Middle frontal gyrus (tissue), 1 donor: ENCODE measurements around the gene MID1.
"Not testable (repeated sequence)": the region's sequence is repeated elsewhere in the genome, so short reads cannot be mapped to it uniquely, and the experiment has no call there.

Source experiments
- DNase-seq: peaks from one replicate; pipeline ENCODE4 v3.0.0-alpha.2; 2015; ENCODE audit warnings: low spot score; ENCODE audit errors: extremely low spot score

Gene MID1

DNA sequence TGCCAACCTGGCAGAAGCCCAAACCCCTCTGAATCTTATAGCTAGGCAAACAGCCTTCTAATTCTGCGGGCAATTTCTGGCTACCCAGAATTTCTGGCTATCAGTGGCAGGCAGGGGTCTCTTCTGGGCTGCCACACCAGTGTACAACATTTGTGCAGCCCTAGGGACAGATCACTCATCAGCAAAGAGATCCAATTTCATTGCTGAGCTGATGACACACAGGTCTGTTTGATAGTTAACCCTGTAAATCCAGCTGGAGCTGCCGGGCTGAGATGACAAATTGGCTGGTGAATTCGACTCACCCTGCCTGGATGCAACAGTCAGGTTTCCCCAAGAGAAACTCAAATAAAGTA, 2.4 kb downstream of the MID1 start:
- DNase-seq = no peak

DNA sequence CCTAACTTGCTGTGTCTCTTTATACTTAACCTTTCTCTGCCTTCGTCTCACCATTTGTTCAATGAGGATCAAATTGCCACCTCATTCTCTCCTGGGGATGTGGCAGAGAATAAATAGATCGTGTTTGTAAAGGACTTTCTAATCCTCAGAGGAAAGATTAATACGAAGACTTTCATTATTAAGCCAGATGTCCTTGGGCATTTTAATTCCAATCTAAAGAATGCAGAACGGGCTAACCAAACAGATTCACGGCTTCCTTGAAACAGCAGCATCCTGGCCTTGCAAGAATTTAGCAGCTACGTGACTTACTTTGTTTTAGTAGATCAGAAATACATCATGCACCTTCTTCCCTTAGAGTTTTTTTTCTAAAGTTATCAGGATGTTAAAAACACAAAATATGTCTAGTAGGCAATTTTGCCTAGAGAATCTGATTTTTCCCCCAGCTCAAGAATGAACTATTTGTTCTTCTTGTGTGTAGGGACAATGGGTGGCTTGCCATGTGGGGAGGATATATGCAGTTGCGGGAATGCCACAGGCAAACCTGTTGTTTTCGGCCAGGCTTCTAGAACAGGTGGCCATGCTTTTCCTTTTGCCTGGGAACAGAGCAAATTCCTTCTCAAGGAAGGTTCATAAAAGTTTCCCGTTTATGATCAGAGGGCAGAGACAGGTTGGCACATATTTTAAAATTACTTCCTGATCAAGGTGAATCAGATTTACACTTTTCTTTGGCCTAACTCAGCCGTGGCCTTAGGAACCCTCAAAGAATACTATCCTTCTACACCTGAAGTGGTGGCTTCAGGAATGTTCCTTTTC, 3.0 kb downstream of the MID1 start:
- no peak for DNase-seq

DNA sequence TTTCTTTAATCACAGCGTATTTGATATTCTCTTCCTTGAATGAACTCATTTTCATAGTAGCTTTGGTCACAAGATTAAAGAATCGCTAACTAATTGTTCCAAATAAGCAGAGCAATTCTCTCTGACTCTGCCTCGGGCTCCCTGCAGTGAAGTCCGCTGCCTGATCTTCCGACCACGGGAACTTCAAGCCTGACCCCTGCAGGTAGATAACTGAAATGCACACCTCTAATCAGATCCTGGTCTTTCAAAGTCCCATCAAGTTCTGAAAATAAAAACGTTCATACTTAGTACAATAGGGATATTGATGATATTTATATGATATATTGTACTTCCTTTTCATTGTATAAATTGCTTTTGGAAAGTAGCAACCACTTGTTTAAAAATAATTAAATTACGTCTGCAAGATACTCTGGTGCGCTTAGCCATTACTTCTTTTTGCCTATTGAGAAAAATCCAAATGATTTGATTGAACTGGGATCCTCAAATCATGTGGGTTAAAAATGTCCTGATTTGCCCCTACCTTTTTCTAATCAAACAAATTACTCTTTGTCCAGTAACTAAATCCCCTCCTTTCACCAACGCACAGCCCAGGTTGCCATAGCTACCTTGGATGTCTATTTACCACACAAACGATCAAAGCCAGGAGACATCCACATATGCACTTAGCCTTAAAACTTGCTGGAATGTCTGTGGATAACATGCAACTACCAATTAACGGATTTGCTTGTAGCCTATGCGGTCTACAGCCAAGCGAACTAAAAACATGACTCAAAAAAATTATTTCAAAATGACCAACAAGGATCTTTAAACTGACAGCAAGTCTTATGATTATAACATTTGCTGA, 4.2 kb downstream of the MID1 start:
- no peak for DNase-seq

DNA sequence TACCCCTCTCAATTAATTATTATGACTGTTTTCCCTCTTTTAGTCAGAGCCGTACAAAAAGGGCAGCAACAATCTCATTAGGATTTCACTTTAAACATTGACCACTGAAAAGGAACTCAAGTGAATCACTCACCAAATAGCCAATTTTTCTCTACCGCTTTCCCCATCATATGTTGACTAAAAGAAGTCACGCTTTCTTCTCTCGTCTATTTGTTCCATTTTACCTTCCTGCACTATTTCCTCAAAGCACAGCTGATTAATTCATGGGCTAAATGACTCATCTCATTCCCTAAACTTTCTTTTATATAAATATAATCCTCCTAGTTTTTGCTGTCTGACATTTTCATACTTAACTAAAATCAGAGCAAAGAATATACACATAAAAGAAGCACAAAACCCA, 8.2 kb downstream of the MID1 start:
- no peak for DNase-seq

DNA sequence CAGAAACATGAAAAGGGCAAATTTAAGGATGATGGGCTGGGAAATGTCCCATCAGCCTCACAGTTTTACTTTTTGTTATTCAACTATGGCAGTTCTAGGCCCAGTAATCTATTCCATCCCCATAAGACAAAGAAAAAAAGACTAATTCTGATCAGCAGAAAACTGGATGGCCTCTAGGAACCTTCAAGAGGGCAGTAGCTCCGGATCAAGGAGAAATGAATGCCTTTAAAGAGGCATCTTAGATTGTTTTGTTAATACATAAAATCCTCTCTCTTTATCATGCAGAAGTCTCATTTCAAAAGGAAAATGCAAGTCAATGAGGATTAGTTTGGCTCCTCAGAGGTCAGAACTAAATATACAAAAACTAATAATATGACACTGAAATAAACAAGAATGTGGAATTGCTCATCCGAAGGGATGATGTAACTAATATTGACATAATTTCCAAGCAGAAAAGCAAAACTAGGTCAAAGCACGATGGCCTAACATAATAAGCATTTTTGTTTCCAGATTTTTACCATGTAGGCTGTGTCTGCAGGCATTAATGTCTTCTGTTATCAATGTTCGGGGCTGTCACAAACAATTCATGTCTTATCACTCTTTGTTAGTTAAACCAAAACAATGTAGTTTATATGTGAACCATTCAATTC, 8.8 kb downstream of the MID1 start:
- DNase-seq = no peak

DNA sequence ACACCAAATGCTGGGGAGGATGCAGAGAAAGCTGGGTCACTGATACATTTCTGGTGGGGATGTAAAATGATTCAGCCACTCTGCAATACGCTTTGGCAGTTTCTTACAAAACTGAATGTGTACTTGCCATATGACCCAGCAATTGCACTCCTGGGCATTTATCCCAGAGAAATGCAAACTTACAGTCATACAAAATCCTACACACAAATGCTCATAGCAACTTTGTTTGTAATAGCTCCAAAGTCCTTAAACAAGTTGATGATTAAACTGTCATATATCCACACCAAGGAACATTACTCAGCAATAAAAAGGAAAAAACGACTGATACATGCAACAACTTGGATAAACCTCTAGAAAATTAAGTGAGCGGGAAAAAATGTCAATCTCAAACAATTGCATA, 12.3 kb downstream of the MID1 start:
- no peak for DNase-seq

DNA sequence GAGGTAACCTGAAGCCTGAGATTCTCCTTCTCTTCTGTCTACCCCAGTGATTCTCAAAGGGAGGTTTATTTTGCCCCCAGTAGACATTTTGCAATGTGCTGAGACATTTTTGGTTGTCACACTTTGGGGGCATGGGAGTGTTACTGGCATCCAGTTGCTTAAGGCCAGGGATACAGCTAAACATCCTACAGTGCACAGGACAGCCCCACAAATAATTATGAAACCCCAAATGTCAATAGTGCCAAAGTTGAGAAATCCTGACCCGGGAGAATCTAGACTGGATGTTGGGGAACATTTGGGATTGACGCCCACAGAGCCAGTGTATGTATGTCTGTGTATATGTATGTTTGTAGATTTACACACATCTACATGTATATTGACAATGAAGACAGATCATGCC, 13.2 kb downstream of the MID1 start:
- no peak for DNase-seq

DNA sequence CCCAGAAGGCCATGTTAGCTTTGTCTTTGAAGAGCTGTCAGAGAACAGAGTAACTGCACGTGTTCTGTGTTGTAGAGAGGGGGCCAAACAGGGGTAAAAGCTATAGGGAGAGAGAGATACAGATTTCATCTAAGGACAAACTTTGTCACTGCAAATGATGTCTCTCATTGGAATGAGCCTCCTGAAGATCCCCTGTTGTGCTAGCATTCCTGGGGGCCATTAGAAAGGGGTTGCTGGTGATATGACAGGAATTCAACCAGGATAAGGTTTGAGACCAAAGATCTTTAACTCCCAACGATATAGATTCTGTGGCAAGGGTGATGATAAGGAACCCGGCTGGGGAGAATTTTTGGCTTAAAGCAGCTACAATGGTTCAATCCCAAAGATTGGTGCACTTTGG, 16.8 kb downstream of the MID1 start:
- no peak for DNase-seq

DNA sequence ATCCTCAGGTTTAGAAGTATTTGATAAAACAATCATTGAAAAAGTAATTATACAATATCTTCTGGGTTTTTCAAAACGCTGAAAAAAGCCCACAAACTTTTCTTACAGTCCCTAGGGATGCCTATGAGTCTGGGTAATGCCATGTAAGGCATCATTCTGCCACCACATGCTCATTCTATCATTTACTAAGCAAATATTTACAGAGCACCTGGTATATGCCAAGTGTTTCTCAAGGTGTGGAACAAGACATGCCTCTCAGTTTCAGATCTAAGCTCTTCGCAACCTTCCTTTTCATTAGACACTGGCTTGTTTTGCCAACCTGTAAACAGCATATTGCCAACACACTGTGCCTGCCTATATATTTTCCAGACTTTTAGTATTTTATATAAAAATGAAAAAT, 17.7 kb downstream of the MID1 start:
- DNase-seq = no peak

DNA sequence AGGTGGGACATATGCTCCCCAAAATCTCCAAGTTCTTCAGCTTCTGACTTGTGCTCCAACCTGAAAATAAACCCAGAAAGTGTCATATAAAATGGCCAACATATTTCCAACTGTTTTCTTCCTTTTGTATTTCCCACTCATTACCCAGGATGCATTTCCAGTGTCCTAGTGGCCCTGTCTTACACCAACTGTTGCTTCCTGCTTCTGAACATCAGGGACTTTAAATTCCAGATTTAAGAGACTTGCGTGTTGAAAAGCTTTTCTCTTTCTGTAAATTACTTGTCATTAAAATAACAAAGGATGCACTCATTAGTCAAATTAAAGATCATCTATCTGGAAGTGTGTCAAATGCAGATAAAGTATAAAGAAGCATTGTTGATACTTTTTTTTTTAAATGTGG, 19.9 kb downstream of the MID1 start:
- no peak for DNase-seq

DNA sequence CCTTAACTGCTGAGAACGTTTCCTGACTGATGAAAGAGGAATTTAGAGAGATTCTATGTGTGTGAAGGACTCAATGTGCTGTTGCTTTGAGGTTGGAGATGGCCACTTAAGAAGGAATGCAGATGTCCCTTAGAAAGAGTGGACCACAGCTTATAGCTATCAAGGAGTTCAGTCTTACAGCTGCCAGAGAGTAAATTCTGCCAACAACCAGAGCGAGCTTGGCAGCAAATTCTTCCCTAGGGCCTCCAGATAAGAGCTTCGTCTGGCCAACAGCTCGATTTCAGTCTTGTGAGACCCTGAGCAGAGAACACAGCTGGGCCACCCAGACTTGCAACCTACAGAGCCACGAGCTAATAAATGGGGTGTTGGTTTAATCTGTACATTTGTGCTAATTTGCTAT, 21.8 kb downstream of the MID1 start:
- no peak for DNase-seq

DNA sequence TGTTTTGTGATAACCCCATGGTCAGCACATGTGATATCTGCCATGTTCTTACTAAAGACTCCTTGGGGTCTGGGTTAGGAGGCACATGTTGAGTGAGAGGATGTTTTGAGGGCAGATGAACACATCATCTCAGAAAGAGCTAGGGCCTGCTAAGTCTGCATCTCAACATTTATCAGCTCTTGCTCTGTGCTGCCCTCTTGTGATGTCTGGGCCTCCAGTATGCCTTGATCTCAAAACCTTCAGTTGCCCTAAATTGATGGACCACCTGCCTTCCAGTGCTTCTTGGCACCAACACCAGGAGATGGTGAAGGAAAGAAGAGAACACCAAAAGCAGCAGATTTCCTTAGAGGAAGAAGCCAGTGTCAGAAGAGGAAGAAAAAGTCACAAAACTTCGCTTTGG, 22.5 kb downstream of the MID1 start:
- DNase-seq = no peak

DNA sequence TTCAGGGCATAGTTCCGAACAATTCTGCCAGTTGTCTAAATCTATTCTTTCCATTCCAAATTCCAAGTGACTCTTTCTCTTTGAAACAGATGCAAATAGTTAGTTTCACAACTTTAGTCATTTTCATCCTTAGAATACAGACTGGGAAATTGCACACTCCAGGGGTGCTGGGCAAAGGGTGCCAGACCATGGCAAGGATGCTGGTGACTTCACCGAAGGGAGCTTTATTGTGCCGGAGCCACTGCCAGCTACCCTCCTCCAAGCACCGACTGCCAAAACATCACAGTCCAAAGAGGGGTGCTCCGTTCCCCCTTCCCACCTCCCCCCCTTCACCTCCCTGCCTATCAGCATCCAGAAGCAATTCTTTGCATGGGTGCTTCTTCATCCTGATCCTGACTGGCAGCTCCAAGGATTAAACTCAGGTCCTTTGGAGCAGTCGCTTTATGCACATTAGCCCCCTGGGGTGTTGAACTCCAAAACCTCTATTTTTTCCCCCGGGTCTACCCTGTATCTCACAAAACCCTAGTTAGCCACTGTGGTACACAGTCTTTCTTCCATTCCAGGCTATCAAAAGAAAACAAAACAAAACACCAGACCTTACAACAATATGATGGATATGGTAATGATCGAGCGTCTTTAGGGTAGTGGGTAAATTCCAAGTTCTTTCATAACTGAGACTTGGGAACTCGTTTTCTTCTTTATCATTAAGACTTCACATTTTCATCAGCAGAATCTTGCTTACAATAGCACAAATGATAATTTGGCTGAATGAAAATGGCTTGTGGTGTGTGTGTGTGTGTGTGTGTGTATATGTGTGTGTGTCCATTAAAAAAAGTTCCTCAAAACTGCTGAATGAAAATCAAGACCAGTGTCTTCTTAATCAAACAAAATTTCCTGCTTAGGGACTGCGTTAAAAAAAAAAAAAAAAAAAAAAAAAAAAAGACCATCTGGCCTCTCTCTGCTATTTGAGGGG, 28.7 kb downstream of the MID1 start:
- no peak for DNase-seq

DNA sequence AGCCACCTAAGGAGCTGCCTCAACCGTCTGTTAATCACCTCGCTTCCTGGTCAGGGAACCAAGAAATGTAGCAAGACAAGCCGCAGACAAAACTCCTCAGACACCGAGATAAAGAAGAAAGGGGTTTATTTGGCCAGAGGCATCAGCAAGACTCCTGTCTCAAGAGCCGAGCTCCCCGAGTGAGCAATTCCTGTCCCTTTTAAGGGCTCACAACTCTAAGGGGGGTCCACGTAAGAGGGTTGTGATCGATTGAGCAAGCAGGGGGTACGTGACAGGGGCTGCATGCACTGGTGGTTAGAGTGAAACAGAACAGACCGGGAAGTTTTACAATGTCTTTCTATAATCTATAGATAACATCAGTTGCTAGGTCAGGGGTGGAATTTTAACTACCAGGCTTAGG, 30.6 kb downstream of the MID1 start:
- not testable (repeated sequence) for DNase-seq

DNA sequence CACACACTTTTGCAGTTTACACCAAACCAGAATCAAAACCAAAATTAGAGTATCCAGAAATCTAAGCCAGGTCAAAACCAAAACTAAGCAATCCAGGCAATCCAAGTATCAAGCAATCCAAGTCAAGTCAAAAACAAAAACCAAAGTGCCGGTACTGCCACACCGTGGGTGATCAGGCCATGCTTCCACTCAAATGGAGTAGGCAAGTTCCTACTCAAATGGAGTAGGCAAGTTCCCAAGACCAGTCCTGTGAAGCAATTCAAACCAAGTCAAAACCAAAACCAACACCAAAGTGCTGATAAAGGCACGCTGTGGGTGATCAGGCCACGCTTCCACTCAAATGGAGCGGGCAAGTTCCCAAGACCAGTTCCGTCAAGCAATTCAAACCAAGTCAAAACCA, 31.3 kb downstream of the MID1 start:
- no peak for DNase-seq

DNA sequence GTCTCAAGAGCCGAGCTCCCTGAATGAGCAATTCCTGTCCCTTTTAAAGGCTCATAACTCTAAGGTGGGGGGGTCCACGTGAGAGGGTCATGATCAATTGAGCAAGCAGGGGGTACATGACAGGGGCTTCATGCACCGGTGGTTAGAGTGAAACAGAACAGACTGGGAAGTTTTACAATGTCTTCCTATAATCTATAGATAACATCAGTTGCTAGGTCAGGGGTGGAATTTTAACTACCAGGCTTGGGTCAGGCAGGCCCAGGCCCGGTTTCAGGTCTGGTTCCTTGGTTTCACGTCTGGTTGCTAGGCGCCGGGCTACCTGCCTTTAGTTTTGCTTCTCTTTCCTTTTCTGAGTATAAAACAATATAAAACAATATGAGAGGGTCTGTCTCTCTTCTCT, 35.5 kb downstream of the MID1 start:
- not testable (repeated sequence) for DNase-seq

DNA sequence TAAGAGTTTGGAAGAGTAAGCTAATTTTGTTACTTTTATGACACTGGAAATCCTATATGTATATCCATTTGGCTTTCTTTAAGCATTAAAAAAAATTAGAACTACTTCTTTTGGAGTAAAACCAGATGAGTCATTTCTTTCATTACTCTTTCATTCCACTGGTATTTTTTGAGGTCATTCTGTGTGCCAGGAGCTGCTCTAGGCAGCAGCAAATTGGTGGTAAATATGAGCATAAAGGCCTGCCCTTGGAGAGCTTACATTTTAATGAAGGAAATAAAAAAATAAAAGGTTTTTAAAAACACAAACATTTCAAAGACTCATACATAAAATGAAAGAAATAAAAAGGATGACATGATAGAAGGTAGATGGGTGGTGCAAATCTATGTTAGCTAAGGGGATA, 37.4 kb downstream of the MID1 start:
- no peak for DNase-seq

DNA sequence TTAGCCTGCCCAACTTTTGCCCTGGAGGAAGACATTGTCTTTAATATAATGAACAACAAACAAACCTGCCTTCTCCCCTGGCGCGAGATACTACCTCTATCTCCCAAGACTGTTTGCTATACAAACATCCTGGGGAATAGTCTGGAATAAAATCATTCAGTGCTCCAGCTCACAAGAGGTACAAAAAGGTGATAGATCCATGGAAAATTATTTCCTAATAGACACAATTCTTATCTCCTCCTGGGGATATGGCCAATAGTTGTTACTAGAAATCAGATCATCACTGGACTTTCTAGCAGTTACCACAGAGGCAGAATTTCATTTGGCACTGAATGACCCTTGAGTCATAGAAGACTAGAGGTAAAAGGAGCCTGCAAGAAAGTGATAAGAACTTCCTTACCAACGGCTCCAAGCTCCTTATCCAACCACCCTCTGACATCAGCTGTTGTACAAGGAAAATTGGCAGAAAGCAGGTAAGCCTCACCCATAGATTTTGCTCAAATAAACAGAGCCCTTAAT, 38.1 kb downstream of the MID1 start:
- DNase-seq = no peak

DNA sequence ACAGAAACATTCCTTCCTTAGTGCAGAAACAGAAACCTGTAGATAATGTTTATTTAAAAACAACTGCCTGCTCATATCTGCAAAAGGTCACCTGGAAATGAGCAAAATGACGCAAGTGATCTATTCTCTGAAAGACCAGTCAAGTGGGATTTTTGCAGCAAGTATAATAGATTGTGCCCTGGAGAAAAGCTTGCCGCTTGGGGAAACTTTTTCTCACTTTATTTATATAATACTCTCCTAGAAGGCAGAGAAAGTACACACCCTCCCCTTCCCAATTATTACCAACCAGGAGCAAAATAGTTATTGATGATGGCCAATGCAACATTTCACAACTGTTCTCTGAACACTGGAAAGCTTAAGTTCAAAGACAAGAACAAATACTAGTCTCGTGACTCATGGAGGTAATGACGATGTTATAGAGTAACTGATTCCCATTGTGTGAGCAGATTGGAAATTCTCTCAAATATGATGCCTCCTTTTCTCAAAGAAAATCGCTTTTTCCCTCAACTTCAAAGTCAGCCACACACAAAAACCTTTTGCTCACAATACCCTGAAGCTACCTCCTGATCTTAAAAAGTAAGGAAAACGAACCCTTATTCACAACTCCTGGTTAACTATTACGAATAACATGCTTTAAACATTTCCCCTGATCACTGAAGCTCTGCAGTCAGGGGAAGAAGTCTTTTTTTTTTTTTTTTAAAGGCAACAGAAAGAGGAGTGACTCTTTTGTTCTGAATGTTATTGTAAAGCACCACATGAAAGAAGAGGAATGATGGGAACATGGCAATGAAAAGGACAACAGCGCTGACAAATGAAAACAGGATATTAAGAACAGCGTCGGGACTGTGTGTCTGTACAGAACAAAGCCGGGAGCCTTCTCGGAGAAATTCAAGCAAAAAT, 41.0 kb downstream of the MID1 start:
- DNase-seq = no peak

DNA sequence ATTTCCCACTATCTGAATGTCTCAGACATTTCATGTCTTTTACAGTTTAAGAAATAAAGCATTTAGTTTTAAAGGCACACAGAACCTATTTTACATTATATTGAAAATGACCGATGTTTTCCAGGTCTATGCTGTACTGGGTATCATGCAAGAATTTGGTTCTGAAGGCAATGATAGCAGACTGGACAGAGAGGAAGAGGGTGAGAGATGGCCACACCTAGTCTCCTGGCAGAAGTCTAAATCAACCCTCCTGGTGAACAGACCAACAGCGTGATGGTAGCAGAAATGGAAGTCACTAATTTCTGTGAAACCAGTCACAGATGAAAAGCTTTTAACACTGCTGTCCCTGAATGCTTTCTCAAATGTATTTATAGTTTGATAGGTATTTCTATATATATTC, 41.9 kb downstream of the MID1 start:
- DNase-seq = no peak
